OCI-LY3 (cell line): Measurements from ENCODE around the gene LRRN4CL.

Experiments
- CTCF ChIP-seq: fragments of 200-600, 300-600 bp; sonication (generic); IDR thresholded peaks from 2 replicates; pipeline ENCODE4 v1.5.1; 2014; ENCODE audit warnings: antibody characterized with exemption, low read length, low read depth
- EZH2phosphoT487 ChIP-seq: fragments of 200-600 bp; shearing (Covaris generic); IDR thresholded peaks from 2 replicates; pipeline ENCODE4 v1.6.1; 2018; ENCODE audit warnings: antibody characterized with exemption, mixed run types, low read depth

GRCh38 chr11:62667460-62667859, 21.9 kb downstream of the LRRN4CL start:
- TF ChIP-seq CTCF (no peak), EZH2phosphoT487 (no peak)
